GM21576 (cell line): ENCODE data around the gene TTC9C.
"Not testable (repeated sequence)": the region's sequence is repeated elsewhere in the genome, so short reads cannot be mapped to it uniquely, and the experiment has no call there.

Experiments
- ATAC-seq: cut with Tn5 transposase; IDR thresholded peaks from one replicate; pipeline ENCODE4 v1.9.1; 2021; ENCODE audit warnings: mild to moderate bottlenecking, moderate library complexity; ENCODE audit not compliant: unreplicated experiment

Gene TTC9C

DNA sequence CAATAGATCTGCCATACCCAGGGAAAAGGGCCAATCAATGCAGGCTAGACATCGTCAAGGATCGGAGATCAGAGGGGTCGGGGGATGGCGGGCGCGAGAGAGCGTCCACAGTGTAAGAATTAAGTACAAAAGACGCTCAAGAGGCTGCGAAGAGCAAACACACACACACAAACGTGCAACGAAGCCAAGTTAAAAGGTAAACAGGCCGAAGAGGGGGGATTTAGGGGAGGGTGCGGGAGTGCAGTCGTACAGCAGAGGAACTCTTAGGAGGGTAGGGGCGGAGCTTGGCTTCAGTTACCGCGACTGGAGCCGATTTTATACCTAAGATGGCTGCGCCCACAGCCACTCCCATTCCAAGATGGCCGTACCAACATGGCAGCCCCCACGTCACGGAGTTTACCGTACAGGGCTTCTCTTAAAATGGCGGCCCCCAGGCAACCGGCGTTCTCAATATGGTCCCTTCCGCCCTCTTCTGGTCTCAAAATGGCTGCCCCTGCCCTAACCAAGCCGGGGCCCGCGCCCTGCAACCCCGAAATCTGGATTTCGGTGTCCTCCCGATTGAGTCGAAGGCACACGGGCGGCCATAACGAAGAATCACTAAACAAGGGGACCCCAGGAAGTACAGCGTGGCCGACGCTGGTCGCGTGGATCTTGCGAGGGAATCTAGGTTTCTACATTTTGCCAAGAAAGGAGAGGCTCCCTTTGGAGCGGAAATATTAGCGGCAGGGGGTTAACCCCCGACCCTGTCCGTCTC, 18.9 kb upstream of the TTC9C start:
- ATAC-seq: peak; percentile 59

GRCh38 chr11:62710001-62710345, 18.3 kb upstream of the TTC9C start:
- no peak for ATAC-seq

- ATAC-seq: no peak
These were observed 15.9 kb upstream of the TTC9C start for GRCh38 chr11:62712276-62712812.

DNA sequence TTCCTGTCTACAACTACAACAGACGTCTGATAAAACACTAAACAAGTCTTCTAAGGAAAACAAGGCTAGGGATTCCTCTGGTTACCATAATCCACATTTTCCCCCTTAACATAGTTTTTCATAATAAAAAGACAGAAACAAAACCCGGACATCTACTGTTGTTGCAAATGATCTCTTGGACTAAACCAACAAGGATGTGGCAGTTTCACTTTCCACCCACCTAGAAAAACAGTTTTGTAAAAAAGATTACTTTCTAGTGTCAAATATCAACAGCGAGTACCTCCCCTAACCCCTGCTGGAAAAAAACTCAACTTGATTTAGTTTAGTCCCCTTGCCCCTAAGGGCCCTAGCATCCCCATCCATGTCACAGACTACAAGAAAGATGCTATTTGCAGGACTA, 15.4 kb upstream of the TTC9C start:
- no peak for ATAC-seq

DNA sequence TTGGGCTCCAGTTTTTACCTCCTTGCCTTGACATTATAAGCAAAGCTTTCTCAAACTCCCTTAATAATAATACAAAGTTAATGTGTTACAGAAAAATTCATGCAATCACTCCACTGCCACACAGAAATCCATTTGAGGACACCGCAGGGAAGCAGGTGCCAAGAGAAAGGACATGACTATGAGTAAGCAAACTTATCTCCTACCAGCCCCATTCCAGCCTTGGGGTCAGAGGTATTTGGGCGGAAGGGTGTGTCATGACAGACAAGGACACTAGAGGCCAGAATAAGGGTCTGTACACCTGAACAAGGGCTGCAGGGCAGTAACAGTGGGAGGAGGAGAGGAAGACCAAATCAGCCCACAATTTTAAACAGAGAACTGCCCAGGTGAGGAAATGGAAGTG, 14.9 kb upstream of the TTC9C start:
- no peak for ATAC-seq

DNA sequence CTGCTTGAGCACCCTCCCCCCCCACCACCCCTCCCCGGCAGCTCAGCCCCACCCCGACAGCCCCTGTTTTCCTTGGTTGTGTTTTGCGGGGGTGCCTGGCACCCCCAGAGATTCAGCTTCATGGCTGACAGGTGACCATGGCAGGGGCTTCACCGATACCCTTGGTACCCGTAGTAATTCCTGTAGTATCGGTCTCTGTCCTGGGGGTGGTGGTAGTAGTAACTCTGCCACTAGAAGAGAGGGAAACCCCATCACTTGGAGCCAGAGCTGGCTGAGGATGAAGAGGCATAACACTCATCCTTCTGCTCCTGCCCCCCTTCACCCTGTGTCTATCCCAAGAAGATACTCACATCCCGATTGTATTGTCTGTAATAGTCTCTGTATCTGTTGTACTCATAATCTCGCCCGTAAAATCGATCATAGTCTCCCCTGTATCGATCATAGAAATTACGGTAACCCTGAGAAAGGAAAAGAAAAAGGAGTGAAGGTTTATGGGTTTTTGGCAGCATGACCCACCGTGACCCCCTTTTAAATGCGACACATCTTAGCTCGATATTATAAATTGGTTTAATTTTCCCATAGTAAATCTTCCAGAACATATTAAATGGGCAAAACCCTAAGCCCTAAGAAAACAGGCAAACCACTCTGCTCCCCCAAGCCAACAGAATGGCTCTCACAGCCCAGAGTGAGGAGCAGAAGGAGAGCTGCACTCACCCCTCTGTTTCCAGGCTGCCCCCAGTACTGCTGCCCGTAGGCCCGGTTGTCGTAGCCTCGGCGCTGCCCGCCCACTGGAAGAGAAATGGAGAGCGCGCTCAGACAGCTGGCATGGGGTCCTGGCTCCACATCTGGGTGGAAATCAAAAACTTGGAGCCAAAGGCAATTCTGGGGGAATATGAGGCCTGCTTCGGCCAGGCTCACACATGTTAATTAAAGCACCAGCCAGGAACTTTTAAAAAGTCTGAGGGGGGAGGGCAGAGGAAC, 12.8 kb upstream of the TTC9C start:
- ATAC-seq: no peak

DNA sequence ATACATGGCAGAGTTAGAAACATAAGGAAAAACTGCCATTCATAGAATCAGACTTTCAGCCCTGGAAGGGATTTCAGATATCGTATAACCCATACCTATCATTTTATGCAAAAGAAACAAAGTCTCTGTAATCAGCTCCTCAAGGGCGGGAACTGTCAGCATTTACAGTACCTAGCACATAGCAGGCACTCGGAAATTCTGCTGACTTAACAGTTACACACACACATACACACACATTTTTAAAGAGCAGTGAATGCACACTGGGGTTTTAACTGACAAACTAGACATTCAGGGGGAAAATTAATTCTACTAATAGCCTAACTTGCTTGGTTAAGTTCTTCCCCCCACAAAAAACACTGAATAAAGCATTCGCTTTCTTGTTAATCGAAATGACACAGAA, 12.1 kb upstream of the TTC9C start:
- no peak for ATAC-seq

GRCh38 chr11:62716816-62717215, 11.5 kb upstream of the TTC9C start:
- ATAC-seq: no peak

GRCh38 chr11:62719302-62719978, 8.8 kb upstream of the TTC9C start:
- ATAC-seq: no peak

GRCh38 chr11:62721994-62722393, 6.3 kb upstream of the TTC9C start:
- ATAC-seq: no peak

GRCh38 chr11:62724171-62724570, 4.1 kb upstream of the TTC9C start:
- ATAC-seq: no peak

GRCh38 chr11:62725646-62726045, 2.6 kb upstream of the TTC9C start:
- ATAC-seq: no peak

- ATAC-seq: peak; percentile 1
These were observed 2.0 kb upstream of the TTC9C start for GRCh38 chr11:62726156-62726914.

- no peak for ATAC-seq
These were observed 1.4 kb upstream of the TTC9C start for GRCh38 chr11:62726915-62727164.

- ATAC-seq: peak; percentile 64
These were observed 968 bp upstream of the TTC9C start, which contains the start of gene HNRNPUL2 for GRCh38 chr11:62727165-62727871. TSS of gene HNRNPUL2 (minus strand) at chr11:62727457. CDS start at chr11:62727156, 301 bp downstream.

DNA sequence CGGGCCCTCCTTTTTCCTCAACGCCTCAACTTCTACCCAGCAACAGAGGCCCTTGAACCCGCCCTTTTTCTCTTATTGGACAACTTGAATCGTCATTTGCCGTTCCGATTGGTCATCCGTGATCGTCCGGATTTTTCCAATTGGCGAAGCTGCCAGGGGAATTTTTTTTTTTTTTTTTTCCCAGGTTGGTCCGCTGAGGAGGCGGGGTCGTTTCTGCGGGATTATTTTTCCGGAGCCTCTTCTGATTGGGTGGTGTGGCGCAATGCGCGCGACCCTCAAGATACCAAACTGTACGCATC, 465 bp upstream of the TTC9C start:
- ATAC-seq: peak; percentile 54

- not testable (repeated sequence) for ATAC-seq
These were observed 1.8 kb downstream of the TTC9C start for GRCh38 chr11:62730076-62730475.

DNA sequence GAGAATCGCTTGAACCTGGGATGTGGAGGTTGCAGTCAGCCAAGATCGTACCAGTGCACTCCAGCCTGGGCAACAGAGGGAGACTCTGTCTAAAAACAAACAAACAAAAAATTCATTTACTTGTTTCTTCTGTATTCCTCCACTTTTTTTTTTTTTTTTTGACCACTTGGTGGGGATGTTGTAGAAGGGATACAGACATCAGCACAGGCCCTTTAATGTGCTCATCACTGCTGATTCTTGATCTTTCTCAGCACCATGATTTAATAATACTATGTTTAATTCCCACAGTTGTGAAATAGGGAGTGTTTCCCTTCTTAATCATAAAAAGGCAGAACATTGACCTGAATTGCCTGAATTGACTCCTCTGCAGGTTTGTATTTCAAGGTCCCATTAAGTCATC, 4.5 kb downstream of the TTC9C start:
- ATAC-seq: no peak

GRCh38 chr11:62737196-62737595, 8.9 kb downstream of the TTC9C start:
- no peak for ATAC-seq

DNA sequence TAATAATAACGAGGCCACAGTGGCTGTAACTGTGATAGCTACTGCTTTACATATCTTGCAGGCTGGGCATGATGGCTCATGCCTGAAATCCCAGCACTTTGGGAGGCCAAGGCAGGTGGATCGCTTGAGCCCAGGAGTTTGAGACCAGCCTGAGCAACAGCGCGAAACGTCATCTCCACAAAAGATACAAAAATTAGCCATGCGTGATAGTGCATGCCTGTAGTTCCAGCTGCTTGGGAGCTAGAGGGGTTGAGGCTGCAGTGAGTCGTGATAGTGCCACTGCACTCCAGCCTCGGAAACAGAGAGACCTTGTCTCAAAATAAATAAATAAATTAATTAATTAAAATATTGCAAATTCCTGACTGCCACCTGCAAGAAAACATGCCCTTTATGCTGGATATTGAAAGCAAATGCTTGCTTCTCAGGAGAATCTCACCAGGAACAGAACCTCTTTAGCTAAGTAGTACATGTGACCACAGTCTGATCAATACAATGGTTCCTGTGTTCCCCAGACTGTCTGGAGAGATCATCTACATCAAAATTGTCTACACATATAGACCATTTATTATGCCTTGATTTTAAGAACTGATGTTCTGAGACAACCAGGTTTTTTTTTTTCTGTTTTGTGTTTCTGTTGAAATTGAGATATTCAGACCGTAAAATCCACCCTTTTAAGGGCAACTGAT, 19.3 kb downstream of the TTC9C start:
- no peak for ATAC-seq
